OCI-LY1 (cell line): Measurements from ENCODE around the gene E2F1.

ENCODE experiments used
- H2AFZ ChIP-seq: fragments of 200-600 bp; sonication (generic), shearing (Covaris generic); 2 replicates; pipeline ENCODE4 v1.6.0; 2014; ENCODE audit warnings: antibody characterized with exemption, mild to moderate bottlenecking, low read length
- H3F3A ChIP-seq: fragments of 200-600 bp; sonication (generic), shearing (Covaris generic); 2 replicates; pipeline ENCODE4 v1.6.0; 2014; ENCODE audit warnings: mild to moderate bottlenecking, antibody characterized with exemption, low read length, moderate library complexity; ENCODE audit not compliant: insufficient read depth
- H3K27ac ChIP-seq: fragments of 200-600 bp; sonication (generic); 2 replicates; pipeline ENCODE4 v1.5.1; 2014; ENCODE audit warnings: low read length, mixed run types, mild to moderate bottlenecking, low read depth; ENCODE audit not compliant: poor library complexity, severe bottlenecking
- H3K27me3 ChIP-seq: fragments of 200-600 bp; sonication (generic); 2 replicates; pipeline ENCODE4 v1.6.0; 2014; ENCODE audit warnings: antibody characterized with exemption, mild to moderate bottlenecking, low read length, moderate library complexity; ENCODE audit not compliant: insufficient read depth
- H3K36me3 ChIP-seq: fragments of 200-600 bp; sonication (generic); 2 replicates; pipeline ENCODE4 v1.6.1; 2014; ENCODE audit warnings: mild to moderate bottlenecking, antibody characterized with exemption, low read length, moderate library complexity, mixed read lengths; ENCODE audit not compliant: insufficient read depth
- H3K4me1 ChIP-seq: fragments of 200-600 bp; sonication (generic); 2 replicates; pipeline ENCODE4 v1.5.1; 2014; ENCODE audit warnings: mild to moderate bottlenecking, low read length, moderate library complexity; ENCODE audit not compliant: insufficient read depth, severe bottlenecking
- H3K4me2 ChIP-seq: fragments of 200-600 bp; sonication (generic), shearing (Covaris generic); 2 replicates; pipeline ENCODE4 v1.6.1; 2014; ENCODE audit warnings: low read length
- H3K4me3 ChIP-seq: fragments of 200-600 bp; sonication (generic); 2 replicates; pipeline ENCODE4 v1.5.1; 2014; ENCODE audit warnings: low read length, low read depth, mild to moderate bottlenecking, mixed read lengths; ENCODE audit not compliant: poor library complexity, severe bottlenecking
- H3K79me2 ChIP-seq: fragments of 200-600 bp; shearing (Covaris generic); 2 replicates; pipeline ENCODE4 v1.6.1; 2016; ENCODE audit warnings: mixed run types, low read length, mixed read lengths; ENCODE audit not compliant: insufficient read depth
- H3K9ac ChIP-seq: fragments of 200-600 bp; sonication (generic), shearing (Covaris generic); 2 replicates; pipeline ENCODE4 v1.6.1; 2014; ENCODE audit warnings: mild to moderate bottlenecking, low read length, mixed read lengths
- H3K9me2 ChIP-seq: fragments of 200-600 bp; sonication (generic), shearing (Covaris generic); 2 replicates; pipeline ENCODE4 v1.6.1; 2014; ENCODE audit warnings: low read depth, mild to moderate bottlenecking, low read length, mixed read lengths
- H3K9me3 ChIP-seq: fragments of 200-600 bp; shearing (Covaris generic); 2 replicates; pipeline ENCODE4 v1.6.1; 2014; ENCODE audit warnings: low read length, mixed read lengths
- H4K20me1 ChIP-seq: fragments of 200-600 bp; sonication (generic), shearing (Covaris generic); 2 replicates; pipeline ENCODE4 v1.6.0; 2016; ENCODE audit warnings: mild to moderate bottlenecking, low read length; ENCODE audit not compliant: insufficient read depth
- CTCF ChIP-seq: fragments of 200-600 bp; sonication (generic), shearing (Covaris generic); IDR thresholded peaks from 2 replicates; pipeline ENCODE4 v1.5.1; 2017; ENCODE audit warnings: mild to moderate bottlenecking, antibody characterized with exemption, low read length, moderate library complexity, mixed read lengths
- EZH2 ChIP-seq: fragments of 200-600 bp; sonication (generic), shearing (Covaris generic); IDR thresholded peaks from 2 replicates; pipeline ENCODE4 v1.8.0; 2017; ENCODE audit warnings: borderline replicate concordance, mixed run types, mild to moderate bottlenecking, antibody characterized with exemption, low read length, moderate library complexity, mixed read lengths

The E2F1 gene

GRCh38 chr20:33656783-33657703 lies 29.1 kb downstream of the E2F1 start:
- Histone ChIP-seq H3K4me2 (no peak overlapping the region), H3K36me3 (peaks cover 62% of the 10 kb centered on the region), H4K20me1 (no peaks in the 10 kb centered on the region), H3K4me3 (no peak overlapping the region), H3K27me3 (no peaks in the 10 kb centered on the region), H3K9me2 (no peaks in the 10 kb centered on the region), H3K4me1 (peaks cover 33% of the 10 kb centered on the region), H2AFZ (no peak overlapping the region), H3K27ac (no peak overlapping the region), H3K79me2 (no peaks in the 10 kb centered on the region), H3F3A (no peaks in the 10 kb centered on the region), H3K9me3 (no peaks in the 10 kb centered on the region), H3K9ac (no peak overlapping the region)
- TF ChIP-seq EZH2, result no peak
- no peak for TF ChIP-seq CTCF

DNA sequence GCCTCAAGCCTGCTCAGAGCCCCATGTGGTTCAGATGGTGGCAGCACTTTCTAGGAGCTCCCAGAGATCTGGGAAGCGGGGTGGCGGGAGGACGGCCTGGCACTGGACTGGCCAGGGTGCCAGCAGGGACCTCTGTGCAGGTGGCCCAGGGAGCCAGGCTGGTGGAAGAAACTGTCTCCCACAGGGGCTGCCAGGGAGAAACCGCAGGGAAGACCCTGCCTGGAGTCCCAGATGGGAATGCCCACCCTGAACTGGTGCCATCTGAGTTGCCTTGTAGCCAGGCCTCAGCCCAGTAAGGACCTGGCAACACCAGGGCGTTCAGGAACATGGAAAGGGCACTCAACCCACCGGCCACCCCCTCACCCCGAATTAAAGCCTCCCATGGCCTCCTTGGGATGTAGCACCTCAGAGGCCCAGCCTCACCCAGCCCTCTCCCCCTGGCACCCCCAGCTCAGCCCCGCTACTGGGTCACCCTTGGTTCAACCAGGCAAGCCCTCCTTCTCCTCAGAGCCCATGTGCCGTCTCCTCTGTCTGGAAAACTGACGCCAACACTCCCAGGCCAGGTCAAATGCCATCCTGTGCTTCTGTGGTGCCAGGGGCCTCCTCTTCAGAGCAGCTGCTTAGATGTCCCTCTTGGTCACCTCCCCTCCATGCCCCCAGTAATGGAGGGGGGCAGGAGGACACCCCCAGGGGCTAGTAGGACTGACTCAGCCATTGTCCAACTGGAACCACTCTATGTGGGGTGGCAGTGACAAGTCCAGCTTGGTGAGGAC lies 30.0 kb downstream of the E2F1 start:
- Histone ChIP-seq H3K79me2 (no peaks in the 10 kb centered on the region), H3K27ac (no peak overlapping the region), H3K9me2 (no peaks in the 10 kb centered on the region), H2AFZ (no peak overlapping the region), H3K4me2 (no peak overlapping the region), H3K27me3 (no peaks in the 10 kb centered on the region), H3F3A (no peaks in the 10 kb centered on the region), H3K9ac (no peak overlapping the region), H3K36me3 (peaks cover 57% of the 10 kb centered on the region), H3K4me3 (no peak overlapping the region), H3K4me1 (peaks cover 33% of the 10 kb centered on the region), H3K9me3 (no peaks in the 10 kb centered on the region), H4K20me1 (no peaks in the 10 kb centered on the region)
- TF ChIP-seq CTCF, result no peak
- no peak for TF ChIP-seq EZH2

GRCh38 chr20:33655164-33655563 lies 31.0 kb downstream of the E2F1 start:
- peaks cover 28% of the 10 kb centered on the region for H3K4me1 ChIP-seq
- H3K9me3 ChIP-seq, result no peaks in the 10 kb centered on the region
- no peak overlapping the region for H3K4me2 ChIP-seq
- H3F3A ChIP-seq, result no peaks in the 10 kb centered on the region
- H3K27ac ChIP-seq, result no peak overlapping the region
- peaks cover 46% of the 10 kb centered on the region for H3K36me3 ChIP-seq
- H3K9ac ChIP-seq, result no peak overlapping the region
- H3K9me2 ChIP-seq, result no peaks in the 10 kb centered on the region
- TF ChIP-seq EZH2, result no peak
- no peak for TF ChIP-seq CTCF
- H3K4me3 ChIP-seq, result no peak overlapping the region
- no peaks in the 10 kb centered on the region for H3K27me3 ChIP-seq
- no peaks in the 10 kb centered on the region for H4K20me1 ChIP-seq
- no peak overlapping the region for H2AFZ ChIP-seq
- no peaks in the 10 kb centered on the region for H3K79me2 ChIP-seq
